GM15510 (cell line): Measurements from ENCODE around the gene IDI1.

ENCODE experiments used
- POLR2A ChIP-seq: IDR thresholded peaks from 3 replicates; pipeline ENCODE4 v1.6.1; 2011; ENCODE audit warnings: borderline replicate concordance; ENCODE audit not compliant: insufficient read length; ENCODE audit errors: extremely low read depth

Gene IDI1

DNA sequence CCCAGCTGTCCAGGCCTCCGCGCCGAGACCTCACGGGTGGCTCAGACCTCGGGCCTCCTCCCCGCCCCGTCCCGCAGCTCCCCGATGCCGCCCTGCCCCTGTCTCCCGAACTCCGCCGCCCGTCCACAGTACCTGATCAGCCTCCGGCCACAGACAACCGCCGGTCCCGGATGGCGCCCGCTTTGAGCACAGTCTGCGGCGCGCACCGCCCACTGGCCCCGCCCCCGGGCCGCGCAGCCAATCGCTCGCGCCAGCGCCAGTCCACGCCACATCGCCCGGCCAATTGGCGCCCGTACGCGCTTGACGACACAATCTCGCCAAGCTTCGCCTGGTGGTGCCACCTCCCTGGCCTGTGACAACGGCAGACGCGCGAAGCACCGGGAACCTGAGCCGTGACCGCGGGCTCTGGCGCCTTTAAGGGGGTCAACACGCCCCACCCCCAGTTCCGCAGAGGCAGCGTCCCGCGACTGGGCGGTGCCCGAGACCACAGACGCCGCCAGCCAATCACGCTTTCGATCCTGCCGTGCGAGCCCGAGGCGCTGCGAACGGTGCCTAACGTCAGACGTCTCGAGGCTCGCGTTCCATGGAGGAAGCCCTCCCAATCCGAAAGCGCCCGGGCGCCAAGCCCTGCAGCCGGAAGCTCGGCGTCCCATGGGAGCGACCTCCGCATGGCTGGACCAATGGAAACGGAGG, at the start of gene IDI1:
IDI1 (minus strand) TSS at position 388 of the 693 bp plus-strand sequence; CDS start at position 272, 116 bp downstream.
- TF ChIP-seq POLR2A = peak; percentile 99

- no peak for TF ChIP-seq POLR2A
Measured at GRCh38 chr10:1097436-1097835, 48.5 kb upstream of the IDI1 start.

DNA sequence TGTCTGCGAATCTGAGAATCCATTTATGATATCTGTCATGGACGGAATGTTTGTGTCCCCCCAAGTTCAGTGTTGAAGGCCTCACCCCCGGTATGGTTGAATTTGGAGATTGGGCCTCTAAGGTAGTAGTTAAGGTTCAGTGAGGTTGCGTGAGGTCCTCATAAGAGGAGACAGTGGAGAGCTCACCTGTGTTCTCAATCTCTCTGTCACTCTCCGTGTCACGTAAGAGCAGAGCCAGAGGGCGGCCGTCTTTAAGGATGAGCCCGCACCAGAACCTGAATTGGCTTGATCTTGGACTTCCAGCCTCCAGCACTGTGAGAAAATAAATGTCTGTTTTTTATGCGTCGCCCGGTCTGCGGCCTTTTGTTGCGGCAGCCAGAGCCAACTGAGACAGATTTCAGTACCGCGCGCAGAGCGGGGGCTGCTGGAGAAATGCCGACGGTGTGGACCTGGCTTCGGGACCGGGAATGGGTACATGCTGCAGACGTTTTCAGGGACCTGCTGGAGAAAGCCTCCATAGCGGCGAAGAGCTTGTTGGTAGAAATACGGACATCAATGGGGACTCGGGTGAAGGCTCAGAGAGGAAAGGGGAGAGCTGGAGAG, 47.5 kb upstream of the IDI1 start:
- TF ChIP-seq POLR2A = no peak

GRCh38 chr10:1095498-1095897, 46.6 kb upstream of the IDI1 start:
- no peak for TF ChIP-seq POLR2A

DNA sequence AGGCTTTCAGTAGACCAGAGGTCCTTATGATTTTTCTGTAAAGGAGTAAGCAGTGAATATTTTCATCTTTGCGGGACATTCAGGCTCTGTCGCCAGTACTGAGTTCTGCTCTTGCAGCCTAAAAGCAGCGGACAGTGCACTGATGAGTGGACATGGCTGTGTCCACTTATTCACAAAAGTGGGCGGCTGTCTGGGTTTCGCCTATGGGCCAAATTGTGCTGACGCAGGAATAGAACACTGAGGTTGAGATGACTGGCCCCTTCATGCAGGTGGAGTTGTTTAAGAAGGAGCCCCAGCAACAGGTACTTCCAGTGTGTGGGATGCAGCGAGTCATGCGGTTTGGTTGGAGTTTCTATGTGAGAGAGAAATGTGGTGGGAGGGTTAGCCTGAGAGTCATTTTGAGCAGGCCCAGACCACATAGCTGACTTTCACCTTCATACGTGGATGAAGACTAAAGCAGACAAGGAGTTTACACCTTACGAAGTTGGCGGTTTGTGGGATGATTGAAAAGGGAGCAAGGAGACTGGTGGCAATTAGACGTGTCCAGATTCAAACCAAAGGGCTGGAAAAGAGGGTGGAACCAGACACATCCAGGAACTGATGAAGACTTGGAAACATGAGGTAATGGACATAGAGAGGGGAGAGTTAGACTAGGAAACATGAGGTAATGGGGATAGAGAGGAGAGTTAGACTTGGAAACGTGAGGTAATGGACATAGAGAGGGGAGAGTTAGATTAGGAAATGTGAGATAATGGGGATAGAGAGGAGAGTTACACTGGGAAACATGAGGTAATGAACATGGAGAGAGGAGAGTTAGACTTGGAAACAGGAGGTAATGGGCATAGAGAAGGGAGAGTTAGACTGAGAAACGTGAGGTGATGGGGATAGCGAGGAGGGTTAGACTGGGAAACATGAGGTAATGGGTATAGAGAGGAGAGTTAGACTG, 45.5 kb upstream of the IDI1 start:
- no peak for TF ChIP-seq POLR2A

- no peak for TF ChIP-seq POLR2A
Measured at GRCh38 chr10:1093696-1094095, 44.8 kb upstream of the IDI1 start.

DNA sequence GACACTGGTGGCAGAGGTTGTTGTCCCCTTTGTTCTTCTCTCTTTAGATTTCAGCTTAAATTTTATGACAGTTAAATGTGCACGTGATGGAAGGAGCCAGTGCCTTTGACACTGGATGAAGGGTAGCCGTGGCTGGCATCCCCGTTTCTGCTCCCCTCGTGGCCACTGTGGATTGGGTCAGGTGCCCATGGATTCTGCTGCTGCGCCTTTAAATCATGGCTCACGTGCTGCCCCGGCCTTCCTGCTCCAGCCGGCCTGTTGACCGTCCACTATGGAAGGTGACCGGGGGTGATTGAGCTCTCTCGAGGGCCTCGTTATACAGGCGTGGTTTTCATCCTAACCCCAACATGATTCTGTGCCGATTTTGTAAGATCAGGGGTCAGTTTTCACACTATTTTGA, 41.8 kb upstream of the IDI1 start:
- no peak for TF ChIP-seq POLR2A

DNA sequence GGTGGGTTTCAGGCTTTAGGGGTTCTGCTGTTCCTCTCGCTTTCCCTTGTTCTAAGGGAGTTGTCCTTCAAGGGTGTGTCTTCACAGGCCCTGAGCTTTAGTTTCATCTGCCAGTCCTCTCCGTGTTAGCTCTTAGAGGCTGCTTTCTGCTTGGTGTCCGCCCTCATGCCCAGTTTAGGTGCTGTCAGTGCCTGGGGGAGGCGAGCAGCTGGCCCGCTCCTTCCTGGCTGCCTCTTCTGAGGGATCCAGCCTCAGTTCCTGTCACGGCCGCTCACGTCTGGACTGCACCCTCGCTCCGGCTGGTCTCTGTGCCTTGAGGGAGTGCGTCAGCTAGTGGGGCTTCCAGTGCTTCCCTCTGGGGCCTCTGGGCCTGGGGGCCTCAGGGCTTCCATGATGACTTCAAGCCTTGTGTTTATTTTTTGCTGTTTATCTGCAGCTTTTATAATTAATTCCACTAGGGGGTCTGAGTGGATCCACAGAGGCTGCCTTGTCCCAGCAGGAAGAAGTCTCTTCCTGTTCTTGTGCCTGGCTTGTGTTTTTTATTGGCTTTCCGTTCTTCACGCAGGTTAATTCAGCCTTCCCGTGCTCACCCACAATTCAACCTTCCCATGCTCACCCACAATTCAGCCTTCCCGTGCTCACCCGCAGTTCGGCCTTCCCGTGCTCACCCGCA, 40.2 kb upstream of the IDI1 start:
- no peak for TF ChIP-seq POLR2A

GRCh38 chr10:1086787-1087186, 37.9 kb upstream of the IDI1 start:
- TF ChIP-seq POLR2A = no peak

DNA sequence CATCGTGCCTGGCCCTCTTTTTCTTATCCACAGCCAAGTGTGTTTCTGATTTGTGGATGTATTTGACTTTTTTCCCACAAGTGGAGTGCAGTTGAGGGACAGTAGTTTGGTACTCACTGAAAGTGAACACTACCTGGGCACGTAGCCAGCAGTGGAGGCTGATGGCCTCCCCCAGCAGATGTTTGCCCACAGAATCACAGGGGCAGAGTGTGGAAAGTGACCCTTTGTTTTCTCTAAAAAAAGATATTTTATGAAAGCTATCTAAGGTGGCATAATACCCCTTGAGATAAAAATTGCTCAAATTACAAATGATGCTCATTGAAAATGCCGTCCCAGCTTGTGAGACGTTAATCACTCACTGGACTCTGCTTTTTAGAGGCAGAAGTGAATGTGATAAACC, 36.3 kb upstream of the IDI1 start:
- no peak for TF ChIP-seq POLR2A

GRCh38 chr10:1084011-1084950, 35.4 kb upstream of the IDI1 start:
- no peak for TF ChIP-seq POLR2A

GRCh38 chr10:1083581-1083980, 34.7 kb upstream of the IDI1 start:
- TF ChIP-seq POLR2A = no peak

- no peak for TF ChIP-seq POLR2A
Measured at GRCh38 chr10:1078668-1079067, 29.7 kb upstream of the IDI1 start.
